HG03460 (cell line): ENCODE measurements around the gene ADIPOR2.

Source experiments
- ATAC-seq: cut with Tn5 transposase; IDR thresholded peaks from one replicate; pipeline ENCODE4 v1.9.1; 2021; ENCODE audit not compliant: unreplicated experiment

ADIPOR2 gene

GRCh38 chr12:1797011-1797901 lies 106.4 kb downstream of the ADIPOR2 start:
- ATAC-seq: peak; percentile 19

DNA sequence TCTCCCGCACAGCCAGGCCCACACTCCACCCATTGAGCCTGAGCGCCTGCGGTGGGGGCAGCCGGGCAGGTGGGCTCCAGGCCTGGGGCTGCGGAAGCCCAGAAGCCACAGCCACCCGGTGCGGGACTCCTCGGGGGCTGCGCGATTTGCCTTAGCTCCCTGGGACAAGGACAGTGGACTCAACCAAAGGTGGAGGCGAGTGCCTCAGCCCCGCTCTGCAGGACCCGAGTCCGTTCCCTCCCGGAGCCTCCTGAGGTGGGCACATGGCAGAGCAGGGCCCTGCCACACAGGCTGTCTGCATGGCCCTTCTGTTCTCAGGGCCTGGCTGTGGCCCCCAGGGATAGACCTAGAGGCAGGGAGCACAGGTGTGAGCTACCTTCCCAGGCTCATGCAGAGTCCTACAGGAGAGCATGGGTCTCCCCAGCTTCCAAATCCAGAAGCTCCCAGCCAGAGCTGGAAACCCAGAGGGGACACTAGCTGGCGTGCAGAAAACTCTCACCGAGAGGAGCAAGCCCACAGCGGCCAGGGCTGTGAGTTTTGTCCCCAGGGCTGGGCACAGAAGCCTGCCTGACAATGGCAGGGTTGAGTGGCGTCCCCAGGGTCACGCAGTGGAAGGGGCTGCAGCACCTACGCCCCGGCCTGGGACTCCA lies 107.2 kb downstream of the ADIPOR2 start:
- ATAC-seq: no peak

DNA sequence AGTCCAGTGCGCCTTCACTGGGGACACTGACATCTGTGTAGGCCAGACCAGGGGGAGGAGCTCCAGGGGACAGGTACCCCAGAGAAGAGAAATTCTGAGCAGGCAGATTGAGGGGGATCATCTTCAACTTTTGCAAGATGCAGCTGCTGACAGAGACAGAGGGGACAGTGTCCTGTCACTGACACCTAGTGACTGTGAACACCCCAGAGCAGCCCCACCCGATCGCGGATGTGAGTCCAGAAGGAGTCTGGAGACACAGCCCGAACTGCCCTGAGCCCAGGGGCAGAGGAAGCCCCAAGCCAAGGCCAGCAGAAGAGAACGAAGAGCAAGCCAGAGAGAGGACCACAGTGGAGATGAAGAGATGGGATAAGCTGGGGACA lies 107.8 kb downstream of the ADIPOR2 start:
- ATAC-seq: no peak

GRCh38 chr12:1799051-1799881 lies 108.4 kb downstream of the ADIPOR2 start:
- no peak for ATAC-seq

- ATAC-seq: no peak
These were observed 109.1 kb downstream of the ADIPOR2 start for GRCh38 chr12:1799882-1800400.

DNA sequence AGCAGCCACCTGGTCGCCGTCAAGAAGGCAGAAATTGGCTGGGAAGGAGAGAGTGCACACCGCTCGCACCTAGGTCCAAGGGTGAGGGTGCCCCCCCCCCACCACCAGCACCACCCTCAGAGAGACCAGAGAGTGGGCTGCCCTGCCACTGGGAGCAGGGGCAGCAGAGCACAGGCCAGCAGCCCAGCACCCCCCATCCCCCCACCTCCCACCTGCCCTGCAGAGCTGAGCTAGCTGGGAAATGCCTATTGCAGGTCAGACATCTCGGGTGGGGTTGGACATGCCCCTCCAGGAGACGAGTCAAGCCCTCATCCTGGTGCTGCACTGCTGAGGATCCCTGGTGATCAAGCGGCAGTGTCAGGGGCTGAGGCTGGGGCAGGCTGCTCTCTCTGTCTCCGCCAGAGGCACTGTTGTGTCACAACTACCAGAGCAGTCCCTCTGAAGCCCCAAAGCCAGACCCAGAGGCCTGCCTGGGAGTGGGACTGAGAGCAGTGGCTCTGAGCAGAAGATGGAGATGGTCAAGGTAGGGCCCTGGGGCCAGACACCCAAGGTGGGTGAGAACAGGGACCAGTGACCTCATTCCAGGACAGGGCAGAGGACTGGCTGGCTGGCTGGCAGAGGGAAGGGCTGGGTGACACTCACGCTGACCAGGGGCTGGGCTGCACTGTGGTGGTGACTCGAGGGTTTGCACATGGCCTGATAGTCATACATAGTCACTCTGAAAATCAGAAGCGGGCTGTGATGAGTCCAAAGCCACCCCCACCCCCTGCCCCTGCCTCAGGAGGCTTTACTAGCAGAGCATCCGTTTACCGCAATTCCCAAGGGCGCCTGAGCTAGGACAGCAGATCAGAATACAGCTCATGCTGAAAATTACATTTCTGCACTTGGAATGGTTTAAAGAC lies 109.8 kb downstream of the ADIPOR2 start:
- ATAC-seq: no peak

GRCh38 chr12:1801303-1801975 lies 110.6 kb downstream of the ADIPOR2 start:
- no peak for ATAC-seq

DNA sequence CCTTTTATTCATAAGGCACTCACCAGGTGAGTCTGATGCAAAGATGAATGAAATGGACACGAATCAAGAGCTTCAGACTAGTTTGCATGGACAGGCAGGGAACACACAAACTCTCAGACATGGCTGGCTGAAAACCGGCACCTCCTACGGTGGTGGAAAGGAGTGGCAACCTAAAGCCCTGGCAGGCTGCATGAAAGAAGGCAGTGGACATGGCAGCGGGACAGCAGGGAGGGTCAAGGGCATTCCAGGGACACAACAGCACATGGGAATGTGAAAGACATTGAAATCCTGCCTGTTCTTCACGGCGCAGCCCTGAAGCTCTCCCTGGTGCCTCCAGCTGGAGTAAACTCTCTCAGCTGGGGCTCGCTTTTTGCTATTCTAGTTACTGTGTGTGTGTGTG lies 112.9 kb downstream of the ADIPOR2 start:
- no peak for ATAC-seq

DNA sequence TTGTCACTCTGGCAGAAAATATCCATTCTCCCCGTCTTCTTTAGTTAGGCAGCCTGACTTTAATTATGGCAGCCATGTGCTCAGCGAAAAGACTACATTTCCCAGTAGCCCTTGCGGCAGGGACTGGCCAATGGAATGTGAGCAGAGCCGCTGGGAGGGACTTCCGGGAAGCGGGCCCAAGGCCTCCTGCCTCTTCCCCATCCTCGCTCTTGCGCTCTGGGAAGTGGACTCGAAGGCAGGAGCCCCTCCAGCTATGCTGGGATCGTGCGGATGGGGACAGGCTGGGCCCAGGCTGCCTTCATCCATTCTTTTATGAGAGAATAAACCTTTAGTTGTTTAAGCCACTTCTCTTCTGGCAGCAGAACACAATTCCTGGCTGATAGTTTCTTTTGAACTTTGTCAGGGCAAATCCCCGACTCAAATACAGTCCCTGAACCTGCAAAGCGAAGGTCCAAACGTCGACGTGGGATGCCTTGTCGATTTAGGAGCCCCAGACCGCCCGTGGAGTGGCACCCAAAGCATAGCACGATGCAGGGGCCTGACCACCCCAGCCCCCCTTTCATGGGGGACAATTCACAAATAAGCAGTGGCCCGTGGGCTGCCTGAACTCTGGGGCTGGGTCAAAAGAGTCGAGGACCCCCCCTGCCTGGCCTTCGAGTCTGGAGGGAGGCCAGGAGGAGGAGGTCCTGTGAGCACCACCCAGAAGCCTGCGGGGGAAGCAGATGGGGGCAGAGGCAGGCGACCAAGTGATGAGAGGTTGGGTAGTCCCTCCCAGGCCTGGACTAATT lies 113.9 kb downstream of the ADIPOR2 start:
- ATAC-seq: peak; percentile 84

- no peak for ATAC-seq
These were observed 114.7 kb downstream of the ADIPOR2 start for GRCh38 chr12:1805441-1806081.

DNA sequence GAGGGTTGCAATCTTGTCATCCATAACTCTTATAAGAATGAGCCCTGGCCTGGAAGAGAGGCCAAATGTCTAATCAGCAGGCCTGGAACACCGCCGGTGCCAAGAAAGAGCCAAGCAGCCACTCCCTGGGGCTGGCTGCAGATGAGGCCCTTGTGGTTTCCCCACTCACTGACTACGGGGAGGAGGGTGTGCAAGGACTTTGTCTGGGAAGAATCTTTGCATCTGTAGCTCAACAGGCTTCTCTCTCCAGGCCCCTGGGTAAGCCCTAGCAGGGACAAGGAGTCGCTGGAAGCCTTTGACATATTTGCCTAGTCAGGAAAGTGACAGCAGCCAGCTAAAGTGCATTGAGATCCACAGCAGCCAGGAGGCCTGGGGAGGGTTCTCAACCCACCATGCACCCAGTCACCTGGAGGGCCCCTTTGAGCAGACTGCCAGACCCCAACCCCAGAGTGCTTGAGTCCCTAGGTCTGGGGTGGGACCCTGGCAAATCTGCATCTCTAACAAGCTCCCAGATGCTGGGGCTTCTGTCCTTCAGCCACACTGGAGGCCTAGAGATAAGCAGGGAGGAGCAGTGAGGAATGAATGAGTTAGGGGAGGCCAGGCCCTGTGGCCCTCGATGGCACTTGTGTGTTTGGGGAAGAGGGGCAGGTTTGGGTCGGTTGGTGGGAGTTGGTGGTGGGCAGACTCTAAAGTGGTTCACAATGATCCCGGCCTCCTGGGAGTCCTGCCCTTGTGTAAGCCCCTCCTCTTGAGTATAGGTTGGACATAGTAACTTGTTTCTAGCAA lies 115.6 kb downstream of the ADIPOR2 start:
- ATAC-seq: no peak

- ATAC-seq: no peak
These were observed 116.4 kb downstream of the ADIPOR2 start for GRCh38 chr12:1807087-1807860.

GRCh38 chr12:1808036-1808797 lies 117.3 kb downstream of the ADIPOR2 start:
- no peak for ATAC-seq

- no peak for ATAC-seq
These were observed 118.1 kb downstream of the ADIPOR2 start for GRCh38 chr12:1808798-1809480.

DNA sequence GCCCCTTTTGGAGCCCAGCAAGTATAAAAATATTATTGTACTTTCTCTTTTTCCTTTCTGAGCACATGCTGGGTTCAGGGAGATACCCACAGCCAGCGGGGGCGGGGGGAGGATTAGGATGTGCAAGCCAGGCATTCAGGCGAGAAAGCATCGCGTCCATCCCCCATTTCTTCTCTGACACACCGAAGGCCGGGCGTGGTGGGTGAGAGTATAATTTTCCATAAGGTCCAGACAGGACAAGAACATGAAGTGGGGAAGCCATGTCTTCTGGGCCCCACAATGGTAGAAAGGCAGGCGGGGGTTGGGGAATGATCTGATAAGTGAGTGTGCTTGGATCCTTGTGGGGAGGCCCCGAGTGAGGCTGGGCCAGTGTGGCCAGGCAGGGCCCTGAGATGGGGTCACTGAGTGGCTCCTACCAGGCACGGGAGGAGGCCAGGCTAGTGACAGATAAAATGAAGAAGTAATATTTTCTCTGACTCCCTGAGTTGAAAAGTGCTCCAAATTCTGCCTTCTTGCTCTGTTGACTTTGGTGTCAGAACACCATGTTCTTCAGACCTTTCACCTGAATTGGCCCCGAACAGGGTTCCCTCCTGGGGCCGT lies 118.8 kb downstream of the ADIPOR2 start:
- no peak for ATAC-seq
